Endothelial cell (in vitro differentiated cells): ENCODE results near the gene ZFP36. TPM values are rescaled to one million over a fixed set of nuclear protein-coding genes. Genes with fewer than 3 reads are reported as not detected.

ENCODE experiments used
- DNase-seq: peaks from one replicate; pipeline ENCODE4 v3.0.0; 2021; ENCODE audit warnings: low spot score
- H3K27ac Mint-ChIP-seq: one replicate; pipeline ENCODE4 v1.8.0; 2021; ENCODE audit warnings: mixed read lengths, inconsistent platforms; ENCODE audit not compliant: unreplicated experiment
- H3K27me3 Mint-ChIP-seq: one replicate; pipeline ENCODE4 v1.8.0; 2021; ENCODE audit warnings: mild to moderate bottlenecking, moderate library complexity, mixed read lengths, inconsistent platforms; ENCODE audit not compliant: unreplicated experiment
- H3K36me3 Mint-ChIP-seq: one replicate; pipeline ENCODE4 v1.8.0; 2021; ENCODE audit warnings: mild to moderate bottlenecking, low read depth, mixed read lengths, inconsistent platforms; ENCODE audit not compliant: unreplicated experiment
- H3K4me1 Mint-ChIP-seq: one replicate; pipeline ENCODE4 v1.8.0; 2021; ENCODE audit warnings: mild to moderate bottlenecking, mixed read lengths, inconsistent platforms; ENCODE audit not compliant: unreplicated experiment
- H3K4me3 Mint-ChIP-seq: one replicate; pipeline ENCODE4 v1.8.0; 2021; ENCODE audit warnings: mild to moderate bottlenecking, mixed read lengths, inconsistent platforms; ENCODE audit not compliant: unreplicated experiment
- H3K9me3 Mint-ChIP-seq: one replicate; pipeline ENCODE4 v1.8.0; 2021; ENCODE audit warnings: mixed read lengths, inconsistent platforms; ENCODE audit not compliant: unreplicated experiment
- CTCF ChIP-seq: fragments of 200-600 bp; sonication (generic); IDR thresholded peaks from one replicate; pipeline ENCODE4 v1.5.0; 2021; ENCODE audit warnings: antibody characterized with exemption; ENCODE audit not compliant: unreplicated experiment
- total RNA-seq: library from RNA; stranded (reverse); fragmentation: NEBNext Ultra II Directional; extraction: Animal tissue kit (Norgen Biotek cat#: 25700); gene quantifications from one replicate; pipeline ENCODE4 v1.2.1, GENCODE V29; 2021; ENCODE audit not compliant: unreplicated experiment

The ZFP36 gene
- total RNA-seq, 1 donor from 2014 or later, result 10.2 TPM

DNA sequence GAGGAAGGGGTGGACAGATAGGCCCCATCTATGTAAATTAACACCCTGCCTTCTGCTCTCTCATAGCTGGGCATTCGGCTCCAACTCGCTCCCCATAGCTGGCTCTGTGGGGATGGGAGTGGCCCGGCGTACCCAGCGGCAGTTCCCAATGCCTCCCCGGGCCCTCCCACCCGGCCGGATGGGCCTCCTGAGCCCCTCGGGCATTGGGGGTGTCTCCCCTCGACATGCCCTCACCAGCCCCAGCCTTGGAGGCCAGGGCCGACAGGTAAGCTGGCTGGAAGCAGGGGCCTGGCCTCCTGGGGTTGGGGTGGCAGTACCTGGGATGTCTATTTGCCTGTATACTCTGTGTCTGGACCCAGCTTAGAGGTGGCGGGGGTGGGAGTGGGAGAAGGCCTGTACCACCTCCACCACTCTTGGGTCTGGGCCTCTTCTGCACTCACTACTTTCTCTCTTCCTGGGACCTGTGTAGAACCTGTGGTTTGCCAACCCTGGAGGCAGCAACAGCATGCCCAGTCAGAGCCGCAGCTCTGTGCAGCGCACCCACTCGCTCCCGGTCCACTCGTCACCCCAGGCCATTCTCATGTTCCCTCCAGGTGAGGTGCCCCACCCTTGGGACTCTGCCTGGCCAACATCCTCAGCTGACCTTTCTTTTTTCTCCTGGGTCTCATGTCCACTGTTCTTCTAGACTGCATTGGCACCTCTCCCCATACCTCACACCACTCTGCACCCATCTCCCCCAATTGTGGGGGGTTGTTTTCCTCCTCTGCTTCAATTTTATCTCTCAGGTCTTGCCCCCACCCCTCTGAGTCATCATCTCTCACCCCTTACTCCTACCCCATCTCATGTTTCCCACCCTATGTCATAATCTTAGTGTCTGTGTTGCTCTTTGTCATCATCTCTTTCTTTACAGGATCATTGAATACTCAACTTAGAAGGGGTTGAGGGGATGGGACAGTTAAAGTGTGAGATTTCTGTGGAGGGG is 25.8 kb upstream of the ZFP36 start:
- Mint-ChIP-seq H3K27ac (no peak overlapping the region), H3K4me3 (peak overlapping the region; percentile 44), H3K9me3 (no peaks in the 10 kb centered on the region), H3K4me1 (no peaks in the 10 kb centered on the region), H3K36me3 (peaks cover 62% of the 10 kb centered on the region), H3K27me3 (peaks cover 21% of the 10 kb centered on the region)
- DNase-seq, result no peak
- TF ChIP-seq CTCF, result no peak

- Mint-ChIP-seq H3K4me3 (peak overlapping the region; percentile 44), H3K36me3 (peaks cover 61% of the 10 kb centered on the region), H3K9me3 (no peaks in the 10 kb centered on the region), H3K27me3 (peaks cover 19% of the 10 kb centered on the region), H3K27ac (peak overlapping the region; percentile 14), H3K4me1 (no peaks in the 10 kb centered on the region)
- TF ChIP-seq CTCF, result no peak
- DNase-seq, result no peak
Measured at GRCh38 chr19:39381910-39382611, 24.6 kb upstream of the ZFP36 start.

GRCh38 chr19:39382991-39383828 is 23.4 kb upstream of the ZFP36 start:
- no peak for DNase-seq
- H3K27ac Mint-ChIP-seq, result no peak overlapping the region
- peaks cover 12% of the 10 kb centered on the region for H3K27me3 Mint-ChIP-seq
- H3K4me1 Mint-ChIP-seq, result no peaks in the 10 kb centered on the region
- no peaks in the 10 kb centered on the region for H3K9me3 Mint-ChIP-seq
- H3K36me3 Mint-ChIP-seq, result peaks cover 55% of the 10 kb centered on the region
- H3K4me3 Mint-ChIP-seq, result peak overlapping the region; percentile 59
- no peak for TF ChIP-seq CTCF

GRCh38 chr19:39384839-39385568 is 21.6 kb upstream of the ZFP36 start:
- no peak for TF ChIP-seq CTCF
- DNase-seq, result no peak
- Mint-ChIP-seq H3K27ac (peak overlapping the region; percentile 30), H3K4me1 (peaks cover under 1% of the 10 kb centered on the region), H3K4me3 (no peak overlapping the region), H3K36me3 (peaks cover 53% of the 10 kb centered on the region), H3K9me3 (no peaks in the 10 kb centered on the region), H3K27me3 (peaks cover 6% of the 10 kb centered on the region)
